Epithelial cell of esophagus (primary cell): ENCODE results near the gene NT5C3B.
"Not testable (repeated sequence)": the region's sequence is repeated elsewhere in the genome, so short reads cannot be mapped to it uniquely, and the experiment has no call there.

ENCODE experiments used
- DNase-seq: peaks from one replicate; pipeline ENCODE4 v3.0.0; 2010; ENCODE audit warnings: low read depth
- H3K4me3 ChIP-seq: 2 replicates; pipeline ENCODE4 v1.5.1; 2011; ENCODE audit warnings: mild to moderate bottlenecking, low read length, control low read depth
- TF ChIP-seq, protein P1 (sequence below): IDR thresholded peaks from 2 replicates; pipeline ENCODE4 v1.5.1; 2011; ENCODE audit warnings: low read depth, mild to moderate bottlenecking, low read length, control low read depth, inconsistent platforms; ENCODE audit not compliant: insufficient read depth; ENCODE audit errors: missing control alignments

Gene NT5C3B

GRCh38 chr17:41864498-41864835 is 28.4 kb upstream of the NT5C3B start:
- peak overlapping the region; percentile 91 for H3K4me3 ChIP-seq
- TF ChIP-seq, protein P1, sequence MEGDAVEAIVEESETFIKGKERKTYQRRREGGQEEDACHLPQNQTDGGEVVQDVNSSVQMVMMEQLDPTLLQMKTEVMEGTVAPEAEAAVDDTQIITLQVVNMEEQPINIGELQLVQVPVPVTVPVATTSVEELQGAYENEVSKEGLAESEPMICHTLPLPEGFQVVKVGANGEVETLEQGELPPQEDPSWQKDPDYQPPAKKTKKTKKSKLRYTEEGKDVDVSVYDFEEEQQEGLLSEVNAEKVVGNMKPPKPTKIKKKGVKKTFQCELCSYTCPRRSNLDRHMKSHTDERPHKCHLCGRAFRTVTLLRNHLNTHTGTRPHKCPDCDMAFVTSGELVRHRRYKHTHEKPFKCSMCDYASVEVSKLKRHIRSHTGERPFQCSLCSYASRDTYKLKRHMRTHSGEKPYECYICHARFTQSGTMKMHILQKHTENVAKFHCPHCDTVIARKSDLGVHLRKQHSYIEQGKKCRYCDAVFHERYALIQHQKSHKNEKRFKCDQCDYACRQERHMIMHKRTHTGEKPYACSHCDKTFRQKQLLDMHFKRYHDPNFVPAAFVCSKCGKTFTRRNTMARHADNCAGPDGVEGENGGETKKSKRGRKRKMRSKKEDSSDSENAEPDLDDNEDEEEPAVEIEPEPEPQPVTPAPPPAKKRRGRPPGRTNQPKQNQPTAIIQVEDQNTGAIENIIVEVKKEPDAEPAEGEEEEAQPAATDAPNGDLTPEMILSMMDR = no peak
- DNase-seq = no peak

DNA sequence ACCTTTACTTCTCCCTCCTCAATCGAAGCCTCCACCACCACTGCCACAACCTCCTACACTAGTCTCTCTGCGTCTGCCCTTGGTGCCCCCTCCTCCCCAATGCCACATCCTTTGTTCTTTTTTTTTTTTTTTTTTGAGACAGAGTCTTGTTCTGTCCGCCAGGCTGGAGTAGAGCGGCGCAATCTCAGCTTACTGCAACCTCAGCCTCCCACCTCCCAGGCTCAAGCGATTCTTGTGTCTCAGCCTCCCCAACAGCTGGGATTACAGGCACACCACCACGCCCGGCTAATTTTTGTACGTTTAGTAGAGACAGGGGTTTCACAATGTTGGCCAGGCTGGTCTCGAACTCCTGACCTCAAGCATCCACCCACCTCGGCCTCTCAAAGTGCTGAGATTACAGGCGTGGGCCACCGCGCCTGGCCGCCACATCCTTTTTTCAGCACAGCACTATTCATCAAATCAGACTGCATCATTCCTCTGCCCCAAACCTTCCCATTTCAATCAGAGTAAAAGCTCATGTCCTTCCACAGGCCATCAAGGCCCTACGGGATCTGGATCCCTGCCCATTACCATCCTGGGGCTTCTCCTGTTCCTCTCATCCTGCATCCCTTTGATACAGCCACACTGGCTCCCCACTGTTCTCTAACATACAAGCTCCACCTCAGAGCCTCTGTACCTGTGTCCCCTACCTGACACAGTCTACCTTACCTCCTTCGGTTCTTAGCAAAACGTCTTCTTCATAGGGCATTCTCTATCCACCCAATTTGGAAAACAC is 27.2 kb upstream of the NT5C3B start:
- no peak for DNase-seq
- peak overlapping the region; percentile 91 for H3K4me3 ChIP-seq
- TF ChIP-seq, protein P1 = no peak

DNA sequence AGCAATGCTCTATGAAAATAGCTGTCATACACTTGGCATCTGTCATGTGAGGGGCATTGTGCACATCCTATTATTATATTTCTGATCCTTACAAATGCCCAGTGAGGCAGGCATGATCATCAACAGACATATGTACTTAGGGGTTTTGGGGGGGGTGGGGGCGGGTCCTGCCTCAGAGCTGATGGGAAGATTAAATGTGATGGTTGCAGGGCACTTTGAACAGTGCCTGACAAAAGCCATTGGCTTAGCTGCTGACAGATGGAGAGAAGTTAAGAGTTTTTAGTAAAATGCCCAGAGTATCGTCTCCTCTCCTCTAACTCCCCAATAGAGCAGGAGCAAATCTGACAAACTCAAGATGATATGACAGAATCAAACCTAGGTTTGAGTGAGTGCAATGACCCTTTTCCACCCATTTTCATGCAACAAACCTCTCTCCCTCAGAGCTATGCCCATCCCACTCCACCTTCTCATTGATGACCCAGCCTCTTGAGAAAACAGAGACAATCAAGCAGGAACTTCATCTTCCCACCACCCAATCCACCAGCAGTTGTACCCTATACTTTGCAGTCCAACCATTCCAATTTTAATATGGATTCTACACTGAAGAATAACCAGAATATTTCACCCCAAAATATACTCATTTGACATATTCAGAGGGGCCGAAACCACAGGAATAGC is 24.4 kb upstream of the NT5C3B start:
- DNase-seq = no peak
- TF ChIP-seq, protein P1 = no peak
- H3K4me3 ChIP-seq = no peak overlapping the region

DNA sequence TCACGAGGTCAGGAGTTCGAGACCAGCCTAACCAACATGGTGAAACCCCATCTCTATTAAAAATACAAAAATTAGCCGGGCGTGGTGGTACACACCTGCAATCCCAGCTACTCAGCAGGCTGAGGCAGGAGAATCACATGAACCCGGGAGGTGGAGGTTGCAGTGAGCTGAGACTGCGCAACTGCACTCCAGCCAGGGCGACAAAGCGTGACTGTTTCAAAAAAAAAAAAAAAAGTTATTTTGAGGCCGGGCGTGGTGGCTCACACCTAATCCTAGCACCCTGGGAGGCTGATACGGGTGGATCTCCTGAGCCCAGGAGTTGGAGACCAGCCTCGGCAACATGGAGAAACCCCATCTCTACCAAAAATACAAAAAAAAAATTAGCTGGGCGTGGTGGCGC is 15.3 kb upstream of the NT5C3B start:
- H3K4me3 ChIP-seq, DNase-seq: not testable (repeated sequence)

- no peak overlapping the region for H3K4me3 ChIP-seq
- TF ChIP-seq, protein P1 = no peak
- DNase-seq = no peak
Observed at GRCh38 chr17:41849251-41849990, 13.4 kb upstream of the NT5C3B start.

DNA sequence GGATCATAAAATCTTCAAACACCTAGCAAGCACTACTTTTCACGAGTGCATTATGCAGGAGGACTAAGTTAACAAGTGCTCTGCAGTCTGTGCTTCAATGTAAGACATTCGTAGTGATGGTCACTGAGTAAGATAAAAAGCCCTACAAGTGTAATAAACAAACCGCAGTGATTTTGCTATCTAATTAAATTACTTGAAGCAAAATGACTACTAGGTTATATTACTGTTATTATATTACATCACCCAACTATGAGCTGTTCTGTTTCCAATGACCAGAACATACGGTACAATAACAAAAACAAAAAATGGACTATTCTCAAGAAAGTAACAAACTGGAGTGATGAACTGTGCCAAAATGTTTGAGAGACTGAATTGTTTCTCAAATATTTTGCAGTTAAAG is 12.8 kb upstream of the NT5C3B start:
- DNase-seq = no peak
- H3K4me3 ChIP-seq = no peak overlapping the region
- TF ChIP-seq, protein P1 = no peak

- H3K4me3 ChIP-seq = no peak overlapping the region
- TF ChIP-seq, protein P1 = no peak
- DNase-seq = peak; percentile 76
Observed at GRCh38 chr17:41844971-41845370, 8.9 kb upstream of the NT5C3B start.

GRCh38 chr17:41840781-41841180 is 4.7 kb upstream of the NT5C3B start:
- H3K4me3 ChIP-seq, DNase-seq: not testable (repeated sequence)

- DNase-seq, H3K4me3 ChIP-seq: not testable (repeated sequence)
Observed at GRCh38 chr17:41839448-41839847, 3.4 kb upstream of the NT5C3B start.
